OCI-LY1 (cell line): Measurements from ENCODE around the gene NFYC.

Source experiments
- H2AFZ ChIP-seq: fragments of 200-600 bp; sonication (generic), shearing (Covaris generic); 2 replicates; pipeline ENCODE4 v1.6.0; 2014; ENCODE audit warnings: antibody characterized with exemption, mild to moderate bottlenecking, low read length
- H3F3A ChIP-seq: fragments of 200-600 bp; sonication (generic), shearing (Covaris generic); 2 replicates; pipeline ENCODE4 v1.6.0; 2014; ENCODE audit warnings: mild to moderate bottlenecking, antibody characterized with exemption, low read length, moderate library complexity; ENCODE audit not compliant: insufficient read depth
- H3K27ac ChIP-seq: fragments of 200-600 bp; sonication (generic); 2 replicates; pipeline ENCODE4 v1.5.1; 2014; ENCODE audit warnings: low read length, mixed run types, mild to moderate bottlenecking, low read depth; ENCODE audit not compliant: poor library complexity, severe bottlenecking
- H3K27me3 ChIP-seq: fragments of 200-600 bp; sonication (generic); 2 replicates; pipeline ENCODE4 v1.6.0; 2014; ENCODE audit warnings: antibody characterized with exemption, mild to moderate bottlenecking, low read length, moderate library complexity; ENCODE audit not compliant: insufficient read depth
- H3K36me3 ChIP-seq: fragments of 200-600 bp; sonication (generic); 2 replicates; pipeline ENCODE4 v1.6.1; 2014; ENCODE audit warnings: mild to moderate bottlenecking, antibody characterized with exemption, low read length, moderate library complexity, mixed read lengths; ENCODE audit not compliant: insufficient read depth
- H3K4me1 ChIP-seq: fragments of 200-600 bp; sonication (generic); 2 replicates; pipeline ENCODE4 v1.5.1; 2014; ENCODE audit warnings: mild to moderate bottlenecking, low read length, moderate library complexity; ENCODE audit not compliant: insufficient read depth, severe bottlenecking
- H3K4me2 ChIP-seq: fragments of 200-600 bp; sonication (generic), shearing (Covaris generic); 2 replicates; pipeline ENCODE4 v1.6.1; 2014; ENCODE audit warnings: low read length
- H3K4me3 ChIP-seq: fragments of 200-600 bp; sonication (generic); 2 replicates; pipeline ENCODE4 v1.5.1; 2014; ENCODE audit warnings: low read length, low read depth, mild to moderate bottlenecking, mixed read lengths; ENCODE audit not compliant: poor library complexity, severe bottlenecking
- H3K79me2 ChIP-seq: fragments of 200-600 bp; shearing (Covaris generic); 2 replicates; pipeline ENCODE4 v1.6.1; 2016; ENCODE audit warnings: mixed run types, low read length, mixed read lengths; ENCODE audit not compliant: insufficient read depth
- H3K9ac ChIP-seq: fragments of 200-600 bp; sonication (generic), shearing (Covaris generic); 2 replicates; pipeline ENCODE4 v1.6.1; 2014; ENCODE audit warnings: mild to moderate bottlenecking, low read length, mixed read lengths
- H3K9me2 ChIP-seq: fragments of 200-600 bp; sonication (generic), shearing (Covaris generic); 2 replicates; pipeline ENCODE4 v1.6.1; 2014; ENCODE audit warnings: low read depth, mild to moderate bottlenecking, low read length, mixed read lengths
- H3K9me3 ChIP-seq: fragments of 200-600 bp; shearing (Covaris generic); 2 replicates; pipeline ENCODE4 v1.6.1; 2014; ENCODE audit warnings: low read length, mixed read lengths
- H4K20me1 ChIP-seq: fragments of 200-600 bp; sonication (generic), shearing (Covaris generic); 2 replicates; pipeline ENCODE4 v1.6.0; 2016; ENCODE audit warnings: mild to moderate bottlenecking, low read length; ENCODE audit not compliant: insufficient read depth
- EZH2 ChIP-seq: fragments of 200-600 bp; sonication (generic), shearing (Covaris generic); IDR thresholded peaks from 2 replicates; pipeline ENCODE4 v1.8.0; 2017; ENCODE audit warnings: borderline replicate concordance, mixed run types, mild to moderate bottlenecking, antibody characterized with exemption, low read length, moderate library complexity, mixed read lengths
- TF ChIP-seq, protein P1 (sequence below): fragments of 200-600 bp; sonication (generic), shearing (Covaris generic); IDR thresholded peaks from 2 replicates; pipeline ENCODE4 v1.5.1; 2017; ENCODE audit warnings: mild to moderate bottlenecking, antibody characterized with exemption, low read length, moderate library complexity, mixed read lengths

The NFYC gene

DNA sequence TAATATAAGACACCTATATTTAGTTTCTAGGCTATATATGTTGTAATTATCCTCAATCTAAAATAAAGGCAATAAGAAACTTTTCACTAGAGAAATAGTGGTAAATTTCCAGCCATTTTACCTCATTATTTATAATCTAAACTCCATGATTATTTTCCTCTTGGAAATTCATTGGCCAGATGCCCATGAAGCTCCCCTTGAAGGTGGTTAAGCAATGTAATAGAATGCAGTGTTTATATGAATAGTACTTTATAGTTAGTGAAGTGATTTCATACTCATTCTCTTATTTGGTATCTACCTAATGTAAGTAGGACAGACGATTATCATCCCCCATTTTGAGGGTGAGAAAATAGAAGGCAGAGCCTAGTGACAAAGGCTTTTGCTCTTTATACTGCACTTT lies 26.5 kb downstream of the NFYC start:
- peaks cover 84% of the 10 kb centered on the region for H3K79me2 ChIP-seq
- H3K4me2 ChIP-seq, result no peak overlapping the region
- TF ChIP-seq, protein P1, sequence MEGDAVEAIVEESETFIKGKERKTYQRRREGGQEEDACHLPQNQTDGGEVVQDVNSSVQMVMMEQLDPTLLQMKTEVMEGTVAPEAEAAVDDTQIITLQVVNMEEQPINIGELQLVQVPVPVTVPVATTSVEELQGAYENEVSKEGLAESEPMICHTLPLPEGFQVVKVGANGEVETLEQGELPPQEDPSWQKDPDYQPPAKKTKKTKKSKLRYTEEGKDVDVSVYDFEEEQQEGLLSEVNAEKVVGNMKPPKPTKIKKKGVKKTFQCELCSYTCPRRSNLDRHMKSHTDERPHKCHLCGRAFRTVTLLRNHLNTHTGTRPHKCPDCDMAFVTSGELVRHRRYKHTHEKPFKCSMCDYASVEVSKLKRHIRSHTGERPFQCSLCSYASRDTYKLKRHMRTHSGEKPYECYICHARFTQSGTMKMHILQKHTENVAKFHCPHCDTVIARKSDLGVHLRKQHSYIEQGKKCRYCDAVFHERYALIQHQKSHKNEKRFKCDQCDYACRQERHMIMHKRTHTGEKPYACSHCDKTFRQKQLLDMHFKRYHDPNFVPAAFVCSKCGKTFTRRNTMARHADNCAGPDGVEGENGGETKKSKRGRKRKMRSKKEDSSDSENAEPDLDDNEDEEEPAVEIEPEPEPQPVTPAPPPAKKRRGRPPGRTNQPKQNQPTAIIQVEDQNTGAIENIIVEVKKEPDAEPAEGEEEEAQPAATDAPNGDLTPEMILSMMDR, result no peak
- no peak for TF ChIP-seq EZH2
- no peak overlapping the region for H3K9ac ChIP-seq
- no peaks in the 10 kb centered on the region for H3F3A ChIP-seq
- peaks cover 14% of the 10 kb centered on the region for H3K4me1 ChIP-seq
- no peaks in the 10 kb centered on the region for H4K20me1 ChIP-seq
- no peak overlapping the region for H3K27ac ChIP-seq
- H2AFZ ChIP-seq, result no peak overlapping the region
- H3K4me3 ChIP-seq, result no peak overlapping the region
- H3K9me2 ChIP-seq, result no peaks in the 10 kb centered on the region
- no peaks in the 10 kb centered on the region for H3K27me3 ChIP-seq
- peaks cover 18% of the 10 kb centered on the region; the same call in 1 of the 2 replicates for H3K36me3 ChIP-seq
- H3K9me3 ChIP-seq, result no peaks in the 10 kb centered on the region

DNA sequence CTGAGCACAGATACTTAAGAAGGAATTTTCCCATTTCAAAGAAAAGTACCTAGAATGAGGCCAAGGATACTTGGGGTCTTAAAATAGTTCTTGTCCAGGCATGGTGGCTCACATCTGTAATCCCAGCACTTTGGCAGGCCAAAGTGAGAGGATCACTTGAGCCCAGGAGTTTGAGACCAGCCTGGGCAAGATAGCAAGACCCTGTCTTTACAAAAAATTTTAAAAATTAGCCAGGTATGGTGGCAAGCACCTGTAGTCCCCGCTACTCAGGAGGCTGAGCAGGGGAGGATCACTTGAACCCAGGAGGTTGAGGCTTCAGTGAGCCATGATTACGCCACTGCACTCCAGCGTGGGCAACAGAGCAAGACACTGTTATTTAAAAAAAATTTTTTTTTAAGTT lies 29.0 kb downstream of the NFYC start:
- no peak overlapping the region for H3K4me3 ChIP-seq
- TF ChIP-seq, protein P1, result no peak
- TF ChIP-seq EZH2, result no peak
- no peaks in the 10 kb centered on the region for H3K27me3 ChIP-seq
- no peaks in the 10 kb centered on the region for H3K9me2 ChIP-seq
- H3K9ac ChIP-seq, result no peak overlapping the region
- peaks cover 8% of the 10 kb centered on the region; the same call in 1 of the 2 replicates for H3K36me3 ChIP-seq
- no peaks in the 10 kb centered on the region for H4K20me1 ChIP-seq
- peaks cover 8% of the 10 kb centered on the region for H3K4me1 ChIP-seq
- H2AFZ ChIP-seq, result no peak overlapping the region
- H3K9me3 ChIP-seq, result no peaks in the 10 kb centered on the region
- H3K27ac ChIP-seq, result no peak overlapping the region
- peaks cover 88% of the 10 kb centered on the region for H3K79me2 ChIP-seq
- H3K4me2 ChIP-seq, result no peak overlapping the region
- H3F3A ChIP-seq, result no peaks in the 10 kb centered on the region

DNA sequence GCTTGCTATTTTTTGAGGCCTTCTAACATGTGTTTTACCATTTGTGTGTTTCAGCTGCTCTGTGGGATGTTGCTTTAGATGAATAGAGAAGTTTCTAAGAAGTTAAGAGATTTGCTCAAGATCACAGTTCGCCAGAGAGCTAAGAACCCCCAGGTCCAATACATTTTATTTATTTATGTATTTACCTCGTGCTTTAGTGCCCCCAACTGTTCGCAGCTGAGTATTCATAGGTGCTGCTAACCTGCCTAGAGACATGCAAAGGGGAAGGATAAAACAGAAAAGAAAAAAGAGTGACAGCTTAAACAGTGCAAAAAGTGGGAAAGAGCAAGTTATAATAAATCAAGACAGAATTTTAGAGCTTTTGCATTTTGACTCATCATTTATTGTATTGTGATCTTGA lies 31.1 kb downstream of the NFYC start:
- Histone ChIP-seq H3K27me3 (no peaks in the 10 kb centered on the region), H3K27ac (no peak overlapping the region), H3K9me3 (no peaks in the 10 kb centered on the region), H3K36me3 (0 out of 2 replicates have a peak, but pooled peaks cover 4% of the 10 kb centered on the region), H3F3A (no peaks in the 10 kb centered on the region), H3K79me2 (peaks cover 74% of the 10 kb centered on the region), H2AFZ (no peak overlapping the region), H3K4me2 (no peak overlapping the region), H4K20me1 (no peaks in the 10 kb centered on the region), H3K4me1 (peaks cover 8% of the 10 kb centered on the region), H3K9ac (no peak overlapping the region), H3K9me2 (no peaks in the 10 kb centered on the region), H3K4me3 (no peak overlapping the region)
- TF ChIP-seq, protein P1, result peak; percentile 58
- no peak for TF ChIP-seq EZH2
